Endothelial cell of umbilical vein (primary cell): ENCODE data around the gene RASAL2. TPM values are rescaled to one million over a fixed set of nuclear protein-coding genes. Genes with fewer than 3 reads are reported as not detected.

Source experiments
- BruUV-seq: library from RNA; stranded (reverse); fragments of 400-500 nt; replicated peaks from 2 replicates; lab custom pipeline; 2021; lab: Mats Ljungman, UMichigan
- CTCF ChIA-PET: fragments of 300-600, 350-600 bp; sonication (Branson Sonifier 250); formaldehyde crosslinking; loops from one replicate; lab custom pipeline; 2021; ENCODE audit warnings: antibody characterized with exemption, inconsistent platforms; lab: Charles Lee
- POLR2A ChIA-PET: fragments of 300-600, 350-600 bp; sonication (Branson Sonifier 250); formaldehyde crosslinking; loops from one replicate; lab custom pipeline; 2021; ENCODE audit warnings: antibody characterized with exemption, inconsistent platforms; lab: Charles Lee
- DNase-seq: peaks from one replicate; pipeline ENCODE4 v3.0.0-alpha.2; 2011; ENCODE audit warnings: low read depth, low spot score
- FAIRE-seq: peaks from 2 replicates; lab custom pipeline; 2011; peaks lifted over from hg19 to GRCh38; lab: Jason Lieb, UNC
- H2AFZ ChIP-seq: 2 replicates; pipeline ENCODE4 v1.6.0; 2012; ENCODE audit warnings: low read depth, low read length, control low read depth, inconsistent platforms
- H3K27ac ChIP-seq: 2 replicates; pipeline ENCODE4 v1.5.1; 2011; ENCODE audit warnings: low read depth, mild to moderate bottlenecking, control low read depth, low read length, moderate library complexity; ENCODE audit not compliant: insufficient read depth
- H3K27me3 ChIP-seq, 2 experiments: 2 replicates each; pipeline versions ENCODE4 v1.6.0 to v1.6.1; 2011; ENCODE audit warnings: low read length in 2 of 2, mixed read lengths in 1 of 2; ENCODE audit not compliant: control insufficient read depth in 2 of 2, insufficient read depth in 2 of 2
- H3K36me3 ChIP-seq, 2 experiments: 2 replicates in 1 of 2; 3 replicates in 1 of 2; pipeline ENCODE4 v1.5.1; 2011; ENCODE audit warnings: low read length in 2 of 2, mild to moderate bottlenecking in 1 of 2, moderate library complexity in 1 of 2; ENCODE audit not compliant: control insufficient read depth in 2 of 2, insufficient read depth in 2 of 2; ENCODE audit errors: extremely low read depth in 1 of 2
- H3K4me1 ChIP-seq: 3 replicates; pipeline ENCODE4 v1.5.1; 2011; ENCODE audit warnings: mild to moderate bottlenecking, low read length; ENCODE audit not compliant: control insufficient read depth, insufficient read depth; ENCODE audit errors: extremely low read depth
- H3K4me2 ChIP-seq: 2 replicates; pipeline ENCODE4 v1.6.1; 2011; ENCODE audit warnings: low read length, control low read depth, mixed read lengths; ENCODE audit not compliant: insufficient read depth
- H3K4me3 ChIP-seq, 3 experiments: fragments of 200-600 bp in 1 of 3; sonication (generic), shearing (Covaris generic) in 1 of 3; replicated peaks in 1 of 3; 2 replicates each; pipeline ENCODE4 v1.5.1; 2011 to 2016; ENCODE audit warnings: control low read depth in 3 of 3, low read length in 3 of 3, mild to moderate bottlenecking in 2 of 3, inconsistent platforms in 1 of 3, low read depth in 1 of 3, moderate library complexity in 1 of 3; ENCODE audit not compliant: insufficient read depth in 1 of 3
- H3K79me2 ChIP-seq: 2 replicates; pipeline ENCODE4 v1.6.0; 2012; ENCODE audit warnings: low read length, inconsistent platforms; ENCODE audit not compliant: control insufficient read depth, insufficient read depth
- H3K9ac ChIP-seq: replicated peaks from 2 replicates; pipeline ENCODE3; 2011; ENCODE audit warnings: low read length, control low read depth; ENCODE audit not compliant: insufficient read depth; ENCODE audit errors: extremely low read depth
- H3K9me1 ChIP-seq: replicated peaks from 3 replicates; pipeline ENCODE4 v1.6.0; 2011; ENCODE audit warnings: mild to moderate bottlenecking, low read length; ENCODE audit not compliant: control insufficient read depth, insufficient read depth; ENCODE audit errors: extremely low read depth
- H3K9me3 ChIP-seq: replicated peaks from 2 replicates; pipeline ENCODE4 v1.5.1; 2012; ENCODE audit warnings: low read length, inconsistent platforms; ENCODE audit not compliant: control insufficient read depth, insufficient read depth
- H4K20me1 ChIP-seq: replicated peaks from 2 replicates; pipeline ENCODE3; 2011; ENCODE audit warnings: mild to moderate bottlenecking, low read length; ENCODE audit not compliant: control insufficient read depth, insufficient read depth; ENCODE audit errors: extremely low read depth
- EZH2 ChIP-seq: IDR thresholded peaks from 2 replicates; pipeline ENCODE4 v1.6.1; 2012; ENCODE audit warnings: borderline replicate concordance, low read depth, mild to moderate bottlenecking, moderate library complexity, low read length, inconsistent platforms; ENCODE audit not compliant: severe bottlenecking
- FOS ChIP-seq: IDR thresholded peaks from 2 replicates; pipeline ENCODE4 v1.6.1; 2011; ENCODE audit warnings: mild to moderate bottlenecking, low read length, moderate library complexity, borderline replicate concordance; ENCODE audit not compliant: insufficient read depth
- GATA2 ChIP-seq: IDR thresholded peaks from 2 replicates; pipeline ENCODE4 v1.7.0; 2011; ENCODE audit warnings: low read depth, mild to moderate bottlenecking, moderate library complexity, mixed read lengths, low read length; ENCODE audit not compliant: insufficient read length, insufficient read depth
- JUN ChIP-seq: IDR thresholded peaks from 2 replicates; pipeline ENCODE4 v1.6.1; 2011; ENCODE audit warnings: borderline replicate concordance, low read depth; ENCODE audit not compliant: insufficient read length, insufficient read depth
- MAX ChIP-seq: IDR thresholded peaks from 2 replicates; pipeline ENCODE4 v1.6.1; 2011; ENCODE audit not compliant: insufficient read depth, insufficient read length
- MYC ChIP-seq: IDR thresholded peaks from one replicate; pipeline ENCODE4 v1.6.1; 2011; ENCODE audit warnings: mild to moderate bottlenecking, low read depth, low read length
- POLR2A ChIP-seq: IDR thresholded peaks from 2 replicates; pipeline ENCODE4 v1.6.1; 2012; ENCODE audit warnings: low read depth, mild to moderate bottlenecking, control low read depth, low read length
- POLR2AphosphoS5 ChIP-seq: IDR thresholded peaks from 2 replicates; pipeline ENCODE4 v1.6.1; 2012; ENCODE audit warnings: low read depth, mild to moderate bottlenecking, control low read depth, low read length, moderate library complexity; ENCODE audit not compliant: insufficient read depth
- dilution Hi-C: fragments of 300-500 bp; cut with MboI; formaldehyde crosslinking; loops from one replicate; pipeline ENCODE4 v1.15.0; 2019; ENCODE audit warnings: low sequenced_read_pairs; ENCODE audit not compliant: extremely low pct_ligation_motif_present
- intact Hi-C: fragments of 100-400 bp; cut with micrococcal nuclease; formaldehyde crosslinking; loops from one replicate; pipeline ENCODE4 v1.10.0; 2022
- polyA plus RNA-seq, 4 experiments: library from polyadenylated mRNA; depleted of rRNA in 3 of 4; stranded (reverse) in 3 of 4; unstranded in 1 of 4; fragments of >200 nt; gene quantifications; 2 replicates each; pipeline versions ENCODE4 v1.2.1 to v1.2.3, GENCODE V29; 2011 to 2012; ENCODE audit warnings: missing spikeins in 1 of 4
- total RNA-seq: library from RNA; stranded (reverse); gene quantifications from 2 replicates; pipeline ENCODE4 v1.2.3, GENCODE V29; 2021
- TF ChIP-seq, protein P1 (sequence below), 2 donors: IDR thresholded peaks; 1 replicate in 1 of 2; 2 replicates in 1 of 2; pipeline ENCODE4 v1.5.1; 2011; ENCODE audit warnings: low read length in 2 of 2, mild to moderate bottlenecking in 2 of 2, moderate library complexity in 2 of 2, control low read depth in 1 of 2, inconsistent platforms in 1 of 2, low read depth in 1 of 2; ENCODE audit not compliant: insufficient read depth in 1 of 2; ENCODE audit errors: extremely low read depth in 1 of 2

The RASAL2 gene
- total and polyA plus RNA-seq, 2 donors (not counting 3 experiments of a cell fraction or from before 2014, with no cell fraction given), result 12.5 to 15.5 TPM

GRCh38 chr1:178450871-178451270 lies 357.0 kb downstream of the RASAL2 start:
- dilution Hi-C loops, result no loop called here

More at GRCh38 chr1:178450871-178451270, 357.0 kb downstream of the RASAL2 start:
- Histone ChIP-seq H3K4me2 (no peak overlapping the region), H3K36me3 (no peaks in the 10 kb centered on the region), H3K4me3 (no peak overlapping the region), H3K27ac (no peak overlapping the region), H4K20me1 (no peaks in the 10 kb centered on the region), H3K9me1 (no peaks in the 10 kb centered on the region), H3K79me2 (no peaks in the 10 kb centered on the region), H3K27me3 (no peaks in the 10 kb centered on the region), H3K9me3 (no peaks in the 10 kb centered on the region), H3K4me1 (no peaks in the 10 kb centered on the region), H3K9ac (no peak overlapping the region), H2AFZ (no peak overlapping the region)
- intact Hi-C loops, result no loop called here
- TF ChIP-seq EZH2, result no peak
- TF ChIP-seq MAX, result no peak
- TF ChIP-seq FOS, result no peak
- TF ChIP-seq MYC, result no peak
- no peak for TF ChIP-seq JUN
- TF ChIP-seq POLR2A, result no peak
- no peak for TF ChIP-seq GATA2
- TF ChIP-seq POLR2AphosphoS5, result no peak
- TF ChIP-seq, protein P1, sequence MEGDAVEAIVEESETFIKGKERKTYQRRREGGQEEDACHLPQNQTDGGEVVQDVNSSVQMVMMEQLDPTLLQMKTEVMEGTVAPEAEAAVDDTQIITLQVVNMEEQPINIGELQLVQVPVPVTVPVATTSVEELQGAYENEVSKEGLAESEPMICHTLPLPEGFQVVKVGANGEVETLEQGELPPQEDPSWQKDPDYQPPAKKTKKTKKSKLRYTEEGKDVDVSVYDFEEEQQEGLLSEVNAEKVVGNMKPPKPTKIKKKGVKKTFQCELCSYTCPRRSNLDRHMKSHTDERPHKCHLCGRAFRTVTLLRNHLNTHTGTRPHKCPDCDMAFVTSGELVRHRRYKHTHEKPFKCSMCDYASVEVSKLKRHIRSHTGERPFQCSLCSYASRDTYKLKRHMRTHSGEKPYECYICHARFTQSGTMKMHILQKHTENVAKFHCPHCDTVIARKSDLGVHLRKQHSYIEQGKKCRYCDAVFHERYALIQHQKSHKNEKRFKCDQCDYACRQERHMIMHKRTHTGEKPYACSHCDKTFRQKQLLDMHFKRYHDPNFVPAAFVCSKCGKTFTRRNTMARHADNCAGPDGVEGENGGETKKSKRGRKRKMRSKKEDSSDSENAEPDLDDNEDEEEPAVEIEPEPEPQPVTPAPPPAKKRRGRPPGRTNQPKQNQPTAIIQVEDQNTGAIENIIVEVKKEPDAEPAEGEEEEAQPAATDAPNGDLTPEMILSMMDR (IDR thresholded peaks at IDR 0.05; ENCODE audit: extremely low read depth in 1 of 2, insufficient read depth in 1 of 2, low read depth in 1 of 2, low read length in 2 of 2), result no peak
- DNase-seq (no peak), FAIRE-seq (no peak)
- no TSS peak for BruUV-seq
- ChIA-PET CTCF (interaction anchor here (1.1 to 1.2 kb wide), 2 partner anchors 24 to 50 kb away, joined by 3 read pairs; no protein-coding TSS in a partner anchor), POLR2A (no interaction called here)
